GM13976 (cell line): Measurements from ENCODE around the gene NBPF19.
A peak's percentile ranks its signal among the peaks of the same experiment; 100 is the strongest.
"Not testable (repeated sequence)": the region's sequence is repeated elsewhere in the genome, so short reads cannot be mapped to it uniquely, and the experiment has no call there.

ENCODE experiments used
- DNase-seq: peaks from one replicate; pipeline ENCODE4 v3.0.0; 2012; ENCODE audit warnings: low spot score
- in situ Hi-C: fragments of 300-500 bp; cut with MboI; formaldehyde crosslinking; loops from one replicate; pipeline ENCODE4 v1.12.0; 2022; ENCODE audit warnings: low sequenced_read_pairs, mixed read lengths, inconsistent platforms; ENCODE audit not compliant: unreplicated experiment

Gene NBPF19, protein sequence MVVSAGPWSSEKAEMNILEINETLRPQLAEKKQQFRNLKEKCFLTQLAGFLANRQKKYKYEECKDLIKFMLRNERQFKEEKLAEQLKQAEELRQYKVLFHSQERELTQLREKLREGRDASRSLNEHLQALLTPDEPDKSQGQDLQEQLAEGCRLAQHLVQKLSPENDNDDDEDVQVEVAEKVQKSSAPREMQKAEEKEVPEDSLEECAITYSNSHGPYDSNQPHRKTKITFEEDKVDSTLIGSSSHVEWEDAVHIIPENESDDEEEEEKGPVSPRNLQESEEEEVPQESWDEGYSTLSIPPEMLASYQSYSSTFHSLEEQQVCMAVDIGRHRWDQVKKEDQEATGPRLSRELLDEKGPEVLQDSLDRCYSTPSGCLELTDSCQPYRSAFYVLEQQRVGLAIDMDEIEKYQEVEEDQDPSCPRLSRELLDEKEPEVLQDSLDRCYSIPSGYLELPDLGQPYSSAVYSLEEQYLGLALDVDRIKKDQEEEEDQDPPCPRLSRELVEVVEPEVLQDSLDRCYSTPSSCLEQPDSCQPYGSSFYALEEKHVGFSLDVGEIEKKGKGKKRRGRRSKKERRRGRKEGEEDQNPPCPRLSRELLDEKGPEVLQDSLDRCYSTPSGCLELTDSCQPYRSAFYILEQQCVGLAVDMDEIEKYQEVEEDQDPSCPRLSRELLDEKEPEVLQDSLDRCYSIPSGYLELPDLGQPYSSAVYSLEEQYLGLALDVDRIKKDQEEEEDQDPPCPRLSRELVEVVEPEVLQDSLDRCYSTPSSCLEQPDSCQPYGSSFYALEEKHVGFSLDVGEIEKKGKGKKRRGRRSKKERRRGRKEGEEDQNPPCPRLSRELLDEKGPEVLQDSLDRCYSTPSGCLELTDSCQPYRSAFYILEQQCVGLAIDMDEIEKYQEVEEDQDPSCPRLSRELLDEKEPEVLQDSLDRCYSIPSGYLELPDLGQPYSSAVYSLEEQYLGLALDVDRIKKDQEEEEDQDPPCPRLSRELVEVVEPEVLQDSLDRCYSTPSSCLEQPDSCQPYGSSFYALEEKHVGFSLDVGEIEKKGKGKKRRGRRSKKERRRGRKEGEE (N-terminal part only)

DNA sequence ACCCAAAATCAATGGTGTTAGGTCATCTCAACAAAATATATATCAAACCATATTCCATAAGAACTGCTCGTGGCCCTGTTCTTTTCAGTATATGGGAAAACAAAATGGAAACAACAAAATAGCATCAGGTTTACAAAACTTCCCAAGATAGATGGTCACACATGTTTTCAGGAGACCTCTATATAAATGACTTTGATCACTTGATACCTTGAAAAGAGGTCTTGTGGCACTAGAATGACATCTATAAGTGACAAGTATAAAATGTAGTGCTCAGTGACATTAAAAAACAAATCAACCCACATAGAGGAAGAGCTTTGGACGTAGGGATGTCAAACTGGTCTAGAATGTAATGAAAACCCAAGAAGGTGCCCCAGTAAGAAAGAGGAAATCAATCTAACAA lies at the start of gene NBPF19:
Gene NBPF19, plus strand, starts transcription at position 301 of the 400 bp plus-strand sequence. CDS start 888 bp downstream, outside the sequence.
- in situ Hi-C loops, DNase-seq: not testable (repeated sequence)

DNA sequence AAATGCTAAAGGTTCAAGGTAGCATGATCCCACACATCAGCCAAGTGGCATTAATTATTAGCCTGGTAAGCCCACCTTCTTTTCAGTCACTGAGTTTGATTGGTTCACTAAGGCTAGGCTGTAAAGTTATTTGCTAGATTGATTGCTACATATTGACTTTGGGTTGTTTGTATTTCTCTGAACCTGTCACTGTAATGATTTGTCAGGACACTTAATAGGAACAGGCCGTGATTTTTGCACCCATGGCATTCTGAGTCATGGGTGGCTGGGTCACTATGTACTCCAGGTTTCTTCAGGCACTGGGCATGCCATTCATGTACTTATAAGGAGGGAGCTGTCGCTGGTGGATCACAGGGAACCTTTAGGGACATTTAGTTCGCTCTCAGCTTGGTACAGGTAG lies 46.5 kb upstream of the NBPF19 start:
- in situ Hi-C loops, DNase-seq: not testable (repeated sequence)

DNA sequence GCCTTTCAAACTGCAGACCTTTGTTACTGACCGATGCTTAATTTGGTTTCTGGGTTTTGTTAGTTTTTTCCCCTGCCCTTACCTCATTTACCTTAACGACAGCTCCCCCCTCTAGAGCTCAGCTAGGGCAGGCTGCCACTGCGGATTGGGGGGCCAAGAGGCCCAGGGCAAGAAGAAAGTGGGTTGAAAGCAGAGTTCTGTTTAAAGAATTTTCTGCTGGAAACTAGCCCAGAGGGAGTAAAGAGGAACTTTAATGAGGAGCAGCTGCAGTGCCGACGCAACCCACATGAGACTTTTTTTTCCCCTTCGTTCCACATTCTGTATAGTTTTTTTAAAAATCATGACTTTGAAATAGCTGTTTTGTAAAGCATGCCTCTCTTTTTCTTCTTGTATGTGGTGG lies 29.4 kb upstream of the NBPF19 start:
- in situ Hi-C loops: not testable (repeated sequence)

DNA sequence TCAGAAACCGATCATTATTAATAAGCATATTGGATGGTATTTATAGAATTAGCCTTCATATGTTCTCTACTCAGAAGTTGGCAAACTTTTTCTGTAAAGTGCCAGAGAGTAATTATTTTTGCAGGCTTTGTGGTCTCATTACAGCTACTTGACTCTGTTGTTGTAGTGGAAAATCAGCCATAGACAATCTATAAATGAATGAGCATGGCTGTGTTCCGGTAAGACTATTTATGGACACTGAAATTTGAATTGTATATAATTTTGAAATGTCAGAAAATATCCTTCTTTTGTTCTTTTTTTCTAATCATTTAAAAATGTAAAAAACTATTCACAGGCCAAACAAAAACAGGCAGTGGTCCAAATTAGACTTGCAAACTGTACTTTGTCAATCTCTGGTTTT lies 22.6 kb upstream of the NBPF19 start:
- in situ Hi-C loops, DNase-seq: not testable (repeated sequence)

More for the DNA sequence above, 29.4 kb upstream of the NBPF19 start:
- not testable (repeated sequence) for DNase-seq

DNA sequence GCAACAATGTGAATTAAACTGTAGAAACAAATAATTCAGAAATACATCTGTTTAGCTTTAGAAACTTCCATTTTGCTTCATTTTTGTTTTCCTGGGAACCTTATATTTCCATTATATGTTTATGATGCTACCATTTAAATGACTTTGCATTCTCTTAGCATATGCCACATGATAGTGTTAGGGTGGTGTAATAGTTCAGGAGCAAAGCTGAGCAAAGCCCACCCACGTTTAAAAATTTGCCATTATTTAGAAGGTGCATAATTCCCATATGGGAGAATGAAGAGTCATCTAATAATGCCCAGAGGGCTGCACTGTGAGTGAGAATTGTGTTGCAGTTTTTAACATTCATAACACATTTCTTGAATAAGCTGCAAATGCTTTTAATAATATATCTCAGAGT lies 22.2 kb upstream of the NBPF19 start:
- in situ Hi-C loops: not testable (repeated sequence)

DNA sequence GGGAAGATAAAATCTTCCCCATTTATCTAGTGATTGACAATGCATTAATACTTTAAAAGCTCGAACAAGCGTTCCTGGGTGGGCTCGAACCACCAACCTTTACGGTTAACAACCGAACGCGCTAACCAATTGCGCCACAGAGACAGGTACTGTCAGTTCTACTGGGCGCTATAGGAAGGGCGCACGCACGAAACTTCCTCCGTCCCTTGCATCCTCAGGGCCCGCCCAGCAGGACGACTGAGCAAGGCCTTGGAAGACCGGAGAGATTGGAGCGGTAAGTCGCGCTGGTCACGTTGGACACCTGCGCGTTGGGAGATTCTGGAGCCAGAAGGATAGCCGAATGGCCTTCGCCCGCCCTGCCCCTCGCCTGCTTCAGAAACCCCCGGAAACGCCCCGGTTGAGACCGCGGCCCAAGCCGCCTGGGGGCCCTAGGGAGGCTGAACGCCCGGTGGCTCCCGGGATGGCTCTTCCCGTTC lies 83.5 kb downstream of the NBPF19 start:
- DNase-seq: peak; percentile 25
- in situ Hi-C loops: not testable (repeated sequence)

More for the DNA sequence above, 22.2 kb upstream of the NBPF19 start:
- not testable (repeated sequence) for DNase-seq

DNA sequence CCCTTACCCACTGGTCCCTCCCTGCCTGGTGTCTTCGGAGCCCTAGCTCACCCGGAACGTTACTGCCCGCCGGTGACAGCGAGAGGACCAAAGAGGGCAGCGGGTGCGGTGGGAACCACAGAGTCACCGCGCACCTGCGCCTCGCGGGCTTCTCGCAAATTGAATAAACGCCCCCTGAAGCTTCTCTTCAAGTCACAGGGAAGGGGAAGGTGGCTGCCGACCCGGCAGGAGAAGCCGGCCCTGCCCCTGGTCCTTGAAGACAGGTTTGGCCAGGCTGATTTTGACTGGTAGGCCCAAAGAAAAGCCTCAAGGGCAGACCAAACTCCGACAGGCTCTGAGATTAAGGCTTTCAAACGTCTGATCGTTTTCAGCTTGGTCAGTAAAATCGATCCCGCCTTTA lies 87.0 kb downstream of the NBPF19 start:
- DNase-seq, in situ Hi-C loops: not testable (repeated sequence)

DNA sequence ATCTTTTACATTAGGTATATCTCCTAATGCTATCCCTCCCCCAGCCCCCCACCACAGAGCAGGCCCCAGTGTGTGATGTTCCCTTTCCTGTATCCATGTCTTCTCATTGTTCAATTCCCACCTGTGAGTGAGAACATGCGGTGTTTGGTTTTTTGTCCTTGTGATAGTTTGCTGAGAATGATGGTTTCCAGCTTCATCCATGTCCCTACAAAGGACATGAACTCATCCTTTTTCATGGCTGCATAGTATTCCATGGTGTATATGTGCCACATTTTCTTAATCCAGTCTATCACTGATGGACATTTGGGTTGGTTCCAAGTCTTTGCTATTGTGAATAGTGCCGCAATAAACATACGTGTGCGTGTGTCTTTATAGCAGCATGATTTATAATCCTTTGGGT lies 90.6 kb downstream of the NBPF19 start:
- DNase-seq, in situ Hi-C loops: not testable (repeated sequence)

DNA sequence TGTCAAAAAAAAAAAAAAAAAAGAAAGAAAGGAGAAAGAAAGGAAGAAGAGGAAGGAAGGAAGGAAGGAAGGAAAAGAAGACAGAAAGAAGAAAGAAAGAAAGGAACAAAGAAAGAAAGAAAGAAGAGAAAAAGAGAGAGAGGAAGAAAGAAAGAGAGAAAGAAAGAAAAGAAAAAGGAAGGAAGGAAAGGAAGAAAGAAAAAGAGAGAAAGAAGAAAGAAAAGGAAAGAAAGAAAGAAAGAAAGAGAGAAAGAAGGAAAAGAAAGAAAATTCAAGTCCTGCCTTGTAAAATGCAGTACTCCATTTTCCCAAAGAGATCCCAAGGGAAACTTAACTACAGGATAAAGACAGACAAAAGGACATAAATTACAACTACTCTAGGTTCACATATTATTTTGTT lies 97.9 kb downstream of the NBPF19 start:
- in situ Hi-C loops, DNase-seq: not testable (repeated sequence)

DNA sequence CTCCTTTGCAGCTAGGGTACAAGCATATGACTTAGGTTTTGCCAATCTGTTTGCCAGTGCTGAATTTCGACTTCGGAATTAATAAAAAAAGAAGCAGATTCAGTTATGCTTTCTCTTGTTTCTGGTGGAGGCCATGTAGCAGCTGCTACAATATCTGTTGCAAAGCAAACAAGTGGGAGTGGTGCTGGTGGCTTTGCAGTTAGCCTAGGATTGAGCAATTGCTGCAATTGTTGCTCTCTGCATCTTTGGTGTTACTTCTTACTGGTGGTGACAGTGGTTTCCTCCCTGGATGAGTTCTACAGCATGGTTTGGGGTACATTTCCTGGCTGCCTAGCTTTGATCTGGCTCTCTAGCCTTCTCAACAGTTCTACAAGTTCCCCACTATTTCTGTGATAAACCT lies 110.7 kb downstream of the NBPF19 start:
- in situ Hi-C loops, DNase-seq: not testable (repeated sequence)
